RPMI8226 (cell line): ENCODE measurements around the gene ZBTB21.

Experiments used
- DNase-seq: peaks from one replicate; pipeline ENCODE4 v3.0.0-alpha.2; 2015

ZBTB21 gene

DNA sequence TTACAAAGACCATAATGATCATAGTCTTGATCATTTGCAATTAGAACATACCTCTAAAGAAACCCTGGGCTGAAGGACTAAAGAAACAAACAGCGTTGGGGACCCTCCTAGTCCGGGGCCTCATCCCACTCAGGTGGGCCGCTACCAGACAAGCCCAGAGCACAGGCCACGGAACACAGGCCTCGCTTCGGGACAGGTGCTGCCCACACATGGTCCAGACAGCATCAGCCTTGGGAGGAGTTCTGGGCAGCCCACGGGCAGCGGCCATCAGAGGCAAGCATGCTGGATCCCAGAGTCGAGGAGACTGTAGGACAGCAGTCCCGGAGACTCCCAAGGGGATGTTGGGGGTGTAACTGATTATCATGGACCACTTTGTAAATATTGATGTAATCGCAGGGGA is 61.3 kb downstream of the ZBTB21 start:
- no peak for DNase-seq

DNA sequence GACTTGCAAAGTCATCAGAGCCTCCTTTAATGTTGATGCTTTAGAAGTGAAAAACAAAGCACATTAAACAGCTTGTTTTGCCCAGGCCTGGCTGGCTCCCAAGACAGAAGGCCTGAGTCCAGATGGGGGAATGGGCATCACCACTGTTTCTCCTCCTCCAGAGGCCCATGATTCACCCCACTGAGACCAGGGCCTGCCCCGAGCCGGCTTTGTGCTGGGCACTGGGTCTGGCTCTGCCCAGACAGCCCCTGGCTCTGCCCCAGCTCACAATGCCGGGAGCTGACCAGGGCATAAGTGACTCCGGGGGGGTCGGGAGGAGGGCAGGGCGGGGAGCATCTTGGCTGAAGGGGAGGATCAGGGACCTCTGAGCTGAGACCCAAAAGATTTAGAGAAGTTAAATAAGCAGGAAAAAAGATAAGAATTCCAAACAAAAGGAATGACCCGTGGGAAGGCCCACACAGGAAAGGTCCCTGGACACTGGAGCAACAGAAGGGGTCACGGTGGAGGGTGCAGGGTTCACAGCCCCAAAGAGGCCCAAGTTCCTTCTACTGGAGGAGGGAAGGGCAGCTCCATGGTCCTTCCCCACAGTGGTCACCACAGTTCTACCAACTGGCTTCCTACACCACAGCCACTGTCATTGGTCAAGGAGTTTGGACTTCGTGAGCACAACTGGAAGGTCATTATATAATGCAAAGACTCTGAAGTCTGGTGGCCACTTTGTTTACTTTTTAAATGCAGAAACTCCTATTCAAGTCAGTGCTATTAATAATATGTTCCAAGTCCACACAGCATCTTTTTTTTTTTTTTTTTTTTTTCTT is 61.9 kb downstream of the ZBTB21 start:
- no peak for DNase-seq

DNA sequence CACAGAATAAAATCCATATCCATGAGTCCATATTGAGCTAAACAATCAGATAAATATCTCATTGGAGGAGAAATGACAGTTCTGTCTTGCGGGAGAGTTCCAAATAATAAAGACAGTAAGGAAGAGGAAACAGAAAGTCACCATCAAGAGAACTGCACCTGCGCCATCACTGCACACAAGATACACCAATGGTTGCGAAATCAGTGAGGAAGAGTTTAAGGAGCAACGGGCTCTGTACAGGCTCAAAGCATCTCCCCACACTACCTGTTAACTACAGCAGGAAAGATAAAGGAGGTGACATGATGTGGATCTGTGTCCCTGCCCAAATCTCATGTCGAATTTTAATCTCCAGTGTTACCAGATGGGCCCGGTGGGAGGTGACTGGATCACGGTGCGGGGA is 64.2 kb downstream of the ZBTB21 start:
- no peak for DNase-seq

DNA sequence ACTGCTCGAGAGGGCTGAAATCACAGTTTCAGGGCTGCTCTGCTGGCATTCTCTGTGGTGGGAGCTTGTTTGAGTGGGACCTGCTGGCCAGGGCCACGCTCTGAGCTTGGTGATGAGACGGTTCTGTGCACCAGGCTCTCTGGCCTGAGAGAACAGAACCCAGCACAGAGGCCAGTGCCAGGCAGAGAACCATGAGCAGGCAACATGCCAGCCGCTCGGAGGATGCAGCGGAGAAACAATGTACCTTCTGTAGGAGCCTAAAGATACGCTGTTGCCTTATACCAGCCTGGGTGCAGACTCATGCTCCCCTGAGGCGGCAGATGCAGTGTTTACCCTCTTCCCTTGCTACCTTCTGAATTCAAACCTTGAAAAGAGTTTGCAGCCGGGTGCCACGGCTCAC is 66.3 kb downstream of the ZBTB21 start:
- no peak for DNase-seq

DNA sequence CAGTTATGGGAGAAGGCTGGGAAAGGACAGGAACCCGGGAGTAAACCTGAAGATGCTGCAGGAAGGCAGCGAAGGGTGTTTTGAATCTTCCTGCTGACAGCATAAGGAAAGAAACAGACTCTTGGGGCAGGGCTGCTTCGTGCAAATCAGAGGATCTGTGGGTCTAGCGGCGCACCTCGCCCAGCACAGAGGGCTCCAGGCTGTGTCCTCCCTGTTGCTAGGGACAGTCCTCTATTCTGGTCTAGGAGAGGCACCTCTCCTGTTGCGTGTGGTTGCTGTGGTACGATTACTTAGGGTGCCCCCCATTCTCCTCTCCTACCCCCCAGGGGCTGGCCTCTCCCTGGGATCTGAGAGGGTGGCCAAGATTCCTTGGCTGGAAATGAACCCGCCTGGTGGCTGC is 67.7 kb downstream of the ZBTB21 start:
- DNase-seq: no peak

DNA sequence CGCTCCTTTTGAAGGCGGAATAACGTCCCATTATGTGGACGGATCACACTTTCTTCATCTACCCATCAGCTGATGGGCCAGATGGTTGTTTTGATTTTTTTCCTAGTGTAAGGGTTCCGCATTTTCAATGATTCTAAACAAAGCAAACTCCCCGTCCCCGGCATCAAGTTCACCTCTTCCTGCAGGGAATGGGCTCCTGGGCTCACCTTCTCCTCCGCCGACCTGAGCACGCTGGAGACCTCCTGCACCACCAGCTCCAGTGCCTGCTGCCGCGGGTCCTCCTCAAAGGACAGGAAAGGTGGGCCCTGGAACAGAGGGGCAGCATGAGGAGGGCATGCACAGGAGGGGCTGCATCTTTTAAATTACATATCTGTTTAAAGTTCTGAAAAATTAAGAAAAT is 68.2 kb downstream of the ZBTB21 start:
- DNase-seq: no peak

DNA sequence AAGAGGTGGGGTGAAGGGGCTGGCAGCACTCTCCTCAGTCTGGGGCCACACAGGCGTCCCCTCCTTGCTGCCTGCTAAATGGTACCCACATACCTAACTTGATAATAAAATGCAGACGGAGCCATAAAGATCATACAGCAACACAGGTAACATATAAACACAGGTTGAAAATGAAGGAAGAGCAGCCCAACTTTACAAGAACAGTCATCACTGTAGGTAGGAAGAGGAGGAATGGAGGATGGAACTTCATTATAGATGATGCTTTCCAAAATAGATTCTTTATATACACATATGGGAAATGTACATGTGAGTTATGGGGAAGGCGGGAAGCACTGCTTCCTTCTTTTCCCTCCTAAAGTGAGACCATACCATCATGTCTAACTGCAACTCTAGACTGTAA is 69.7 kb downstream of the ZBTB21 start:
- DNase-seq: no peak

DNA sequence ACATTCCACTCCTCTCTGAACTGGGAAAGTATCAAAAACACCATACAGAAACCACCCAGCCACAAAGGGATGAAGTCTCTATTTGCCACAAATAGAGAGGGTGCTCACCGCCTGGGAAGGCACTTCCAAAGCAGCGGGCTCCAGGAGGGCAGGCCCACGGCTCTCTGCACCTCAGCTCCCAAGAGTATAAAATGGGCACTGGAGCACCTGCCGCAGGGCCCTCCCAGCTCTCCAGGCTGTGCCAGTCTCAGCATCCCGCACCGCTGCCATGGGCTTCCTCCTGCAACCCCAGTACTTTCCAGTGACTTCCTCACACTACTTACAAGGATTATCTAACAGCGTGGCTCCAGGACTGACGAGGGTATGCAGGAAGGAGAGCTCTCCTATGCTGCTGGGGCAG is 70.8 kb downstream of the ZBTB21 start:
- DNase-seq: no peak
